ENCODE results near the gene PCYOX1L. TPM values are rescaled to one million over a fixed set of nuclear protein-coding genes. Genes with fewer than 3 reads are reported as not detected.

Gene PCYOX1L
- total RNA-seq, 1 experiment from 2014 or later: 7.0 TPM

DNA sequence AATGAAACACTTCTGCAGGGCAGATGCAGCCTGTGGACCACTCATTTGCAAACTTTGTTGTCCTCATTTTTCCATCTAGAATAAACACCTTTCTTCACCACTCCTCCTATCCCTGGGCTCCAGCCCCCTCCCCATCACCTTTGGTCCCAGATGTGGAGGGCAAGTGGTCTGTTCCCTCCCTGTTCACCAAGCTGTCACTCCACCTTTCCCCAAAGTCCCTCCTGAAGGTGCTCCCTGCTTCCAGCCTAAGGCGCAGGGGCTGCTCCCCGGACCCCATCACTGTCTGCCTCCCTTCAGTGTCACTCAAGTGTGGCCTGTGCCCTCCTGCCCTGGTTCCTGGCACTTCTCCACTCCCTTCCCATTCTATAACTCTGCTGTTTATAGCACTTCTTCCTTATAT is 6.9 kb downstream of the PCYOX1L start:
- TF ChIP-seq, protein P1, sequence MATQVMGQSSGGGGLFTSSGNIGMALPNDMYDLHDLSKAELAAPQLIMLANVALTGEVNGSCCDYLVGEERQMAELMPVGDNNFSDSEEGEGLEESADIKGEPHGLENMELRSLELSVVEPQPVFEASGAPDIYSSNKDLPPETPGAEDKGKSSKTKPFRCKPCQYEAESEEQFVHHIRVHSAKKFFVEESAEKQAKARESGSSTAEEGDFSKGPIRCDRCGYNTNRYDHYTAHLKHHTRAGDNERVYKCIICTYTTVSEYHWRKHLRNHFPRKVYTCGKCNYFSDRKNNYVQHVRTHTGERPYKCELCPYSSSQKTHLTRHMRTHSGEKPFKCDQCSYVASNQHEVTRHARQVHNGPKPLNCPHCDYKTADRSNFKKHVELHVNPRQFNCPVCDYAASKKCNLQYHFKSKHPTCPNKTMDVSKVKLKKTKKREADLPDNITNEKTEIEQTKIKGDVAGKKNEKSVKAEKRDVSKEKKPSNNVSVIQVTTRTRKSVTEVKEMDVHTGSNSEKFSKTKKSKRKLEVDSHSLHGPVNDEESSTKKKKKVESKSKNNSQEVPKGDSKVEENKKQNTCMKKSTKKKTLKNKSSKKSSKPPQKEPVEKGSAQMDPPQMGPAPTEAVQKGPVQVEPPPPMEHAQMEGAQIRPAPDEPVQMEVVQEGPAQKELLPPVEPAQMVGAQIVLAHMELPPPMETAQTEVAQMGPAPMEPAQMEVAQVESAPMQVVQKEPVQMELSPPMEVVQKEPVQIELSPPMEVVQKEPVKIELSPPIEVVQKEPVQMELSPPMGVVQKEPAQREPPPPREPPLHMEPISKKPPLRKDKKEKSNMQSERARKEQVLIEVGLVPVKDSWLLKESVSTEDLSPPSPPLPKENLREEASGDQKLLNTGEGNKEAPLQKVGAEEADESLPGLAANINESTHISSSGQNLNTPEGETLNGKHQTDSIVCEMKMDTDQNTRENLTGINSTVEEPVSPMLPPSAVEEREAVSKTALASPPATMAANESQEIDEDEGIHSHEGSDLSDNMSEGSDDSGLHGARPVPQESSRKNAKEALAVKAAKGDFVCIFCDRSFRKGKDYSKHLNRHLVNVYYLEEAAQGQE (IDR thresholded peaks at IDR 0.05; ENCODE audit: insufficient read depth in 1 of 2, low read depth in 2 of 2, low read length in 1 of 2): no peak
- TF ChIP-seq, protein P2, sequence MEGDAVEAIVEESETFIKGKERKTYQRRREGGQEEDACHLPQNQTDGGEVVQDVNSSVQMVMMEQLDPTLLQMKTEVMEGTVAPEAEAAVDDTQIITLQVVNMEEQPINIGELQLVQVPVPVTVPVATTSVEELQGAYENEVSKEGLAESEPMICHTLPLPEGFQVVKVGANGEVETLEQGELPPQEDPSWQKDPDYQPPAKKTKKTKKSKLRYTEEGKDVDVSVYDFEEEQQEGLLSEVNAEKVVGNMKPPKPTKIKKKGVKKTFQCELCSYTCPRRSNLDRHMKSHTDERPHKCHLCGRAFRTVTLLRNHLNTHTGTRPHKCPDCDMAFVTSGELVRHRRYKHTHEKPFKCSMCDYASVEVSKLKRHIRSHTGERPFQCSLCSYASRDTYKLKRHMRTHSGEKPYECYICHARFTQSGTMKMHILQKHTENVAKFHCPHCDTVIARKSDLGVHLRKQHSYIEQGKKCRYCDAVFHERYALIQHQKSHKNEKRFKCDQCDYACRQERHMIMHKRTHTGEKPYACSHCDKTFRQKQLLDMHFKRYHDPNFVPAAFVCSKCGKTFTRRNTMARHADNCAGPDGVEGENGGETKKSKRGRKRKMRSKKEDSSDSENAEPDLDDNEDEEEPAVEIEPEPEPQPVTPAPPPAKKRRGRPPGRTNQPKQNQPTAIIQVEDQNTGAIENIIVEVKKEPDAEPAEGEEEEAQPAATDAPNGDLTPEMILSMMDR (IDR thresholded peaks at IDR 0.05): no peak
- no peak for TF ChIP-seq POLR2AphosphoS5 (IDR thresholded peaks at IDR 0.05; ENCODE audit: low read depth, low read length)
- TF ChIP-seq SIN3A (IDR thresholded peaks at IDR 0.05; ENCODE audit: borderline replicate concordance, insufficient read depth, low read depth, low read length): no peak
- no peak for TF ChIP-seq TCF7L2 (IDR thresholded peaks at IDR 0.05; ENCODE audit: low read depth, low read length)
- BruUV-seq (replicated peaks): no TSS peak
- CTCF ChIA-PET: no interaction called here
- Histone ChIP-seq H3K9me3 (ENCODE audit: control insufficient read depth, insufficient read depth, low read depth, low read length) (no peaks in the 10 kb centered on the region), H3K4me1 (ENCODE audit: control insufficient read depth, insufficient read depth, low read length) (no peaks in the 10 kb centered on the region), H3K27me3 (ENCODE audit: control insufficient read depth, insufficient read depth, low read length) (no peaks in the 10 kb centered on the region), H3K36me3 (ENCODE audit: control insufficient read depth, insufficient read depth, low read length) (no peaks in the 10 kb centered on the region), H3K4me3 (ENCODE audit: low read depth in 2 of 2, low read length in 2 of 2) (no peak overlapping the region), H3K27ac (ENCODE audit: low read length) (no peak overlapping the region)
- ATAC-seq (no peak), DNase-seq (ENCODE audit: low read depth, low spot score) (no peak)
- in situ Hi-C loops (cut with HindIII; ENCODE audit: low pct_unique_long_range_greater_than_20kb, low sequenced_read_pairs) (no loop called here), intact Hi-C loops (cut with micrococcal nuclease; ENCODE audit: unreplicated experiment) (no loop called here)
- POLR2A ChIA-PET: no interaction called here

DNA sequence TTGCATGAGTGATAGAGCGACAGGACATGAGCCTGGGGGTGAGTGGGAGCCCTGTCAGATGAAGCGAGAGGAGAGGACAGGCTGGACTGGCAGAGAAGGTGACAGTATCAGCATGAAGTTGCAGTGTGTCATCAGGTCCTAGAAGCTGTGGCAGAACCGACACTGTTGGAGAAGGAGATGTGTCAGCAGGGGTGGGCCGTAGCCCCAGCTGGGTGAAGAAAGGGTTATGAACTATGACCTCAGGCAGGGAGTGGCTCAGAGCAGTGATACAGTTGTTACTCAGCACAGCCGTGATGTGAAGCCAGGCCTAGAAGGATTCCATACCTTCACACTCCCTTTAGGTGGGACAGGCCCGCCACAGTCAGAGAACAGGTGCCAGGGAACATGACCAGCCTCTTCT is 7.6 kb downstream of the PCYOX1L start:
- intact Hi-C loops (cut with micrococcal nuclease; ENCODE audit: unreplicated experiment): no loop called here
- POLR2A ChIA-PET: no interaction called here
- in situ Hi-C loops (cut with HindIII; ENCODE audit: low pct_unique_long_range_greater_than_20kb, low sequenced_read_pairs): no loop called here

More for the DNA sequence above, 7.6 kb downstream of the PCYOX1L start:
- ATAC-seq (no peak), DNase-seq (ENCODE audit: low read depth, low spot score) (no peak)
- H3K9me3 ChIP-seq (ENCODE audit: control insufficient read depth, insufficient read depth, low read depth, low read length): no peaks in the 10 kb centered on the region
- CTCF ChIA-PET: interaction anchor here (0.6 to 0.8 kb wide), 2 partner anchors 100 to 197 kb away, joined by 3 to 5 read pairs; no protein-coding TSS in a partner anchor
- no peaks in the 10 kb centered on the region for H3K36me3 ChIP-seq (ENCODE audit: control insufficient read depth, insufficient read depth, low read length)
- no peaks in the 10 kb centered on the region for H3K27me3 ChIP-seq (ENCODE audit: control insufficient read depth, insufficient read depth, low read length)
- BruUV-seq (replicated peaks): no TSS peak
- H3K4me3 ChIP-seq (ENCODE audit: low read depth in 2 of 2, low read length in 2 of 2): no peak overlapping the region
- H3K27ac ChIP-seq (ENCODE audit: low read length): no peak overlapping the region
- no peaks in the 10 kb centered on the region for H3K4me1 ChIP-seq (ENCODE audit: control insufficient read depth, insufficient read depth, low read length)
- TF ChIP-seq TCF7L2 (IDR thresholded peaks at IDR 0.05; ENCODE audit: low read depth, low read length): no peak
- TF ChIP-seq, protein P2 (IDR thresholded peaks at IDR 0.05): no peak
- no peak for TF ChIP-seq POLR2AphosphoS5 (IDR thresholded peaks at IDR 0.05; ENCODE audit: low read depth, low read length)
- TF ChIP-seq SIN3A (IDR thresholded peaks at IDR 0.05; ENCODE audit: borderline replicate concordance, insufficient read depth, low read depth, low read length): no peak
- TF ChIP-seq, protein P1 (IDR thresholded peaks at IDR 0.05; ENCODE audit: insufficient read depth in 1 of 2, low read depth in 2 of 2, low read length in 1 of 2): no peak
